NOMO-1 treated with dmso at 0.1 percent for 144 hours (cell line): ENCODE data around the gene XRCC6.
"Not testable (repeated sequence)": the region's sequence is repeated elsewhere in the genome, so short reads cannot be mapped to it uniquely, and the experiment has no call there.

Experiments
- DNase-seq: peaks from one replicate; lab custom pipeline; 2025; ENCODE audit not compliant: unreplicated experiment; lab: John Stamatoyannopoulos, UW

The XRCC6 gene

GRCh38 chr22:41683616-41684015, 62.5 kb downstream of the XRCC6 start:
- DNase-seq, result no peak

GRCh38 chr22:41684194-41684593, 63.1 kb downstream of the XRCC6 start:
- DNase-seq, result no peak

GRCh38 chr22:41686890-41687289, 65.8 kb downstream of the XRCC6 start:
- DNase-seq, result not testable (repeated sequence)

- peak; percentile 14 for DNase-seq
Measured at GRCh38 chr22:41687901-41688364, 66.8 kb downstream of the XRCC6 start.

DNA sequence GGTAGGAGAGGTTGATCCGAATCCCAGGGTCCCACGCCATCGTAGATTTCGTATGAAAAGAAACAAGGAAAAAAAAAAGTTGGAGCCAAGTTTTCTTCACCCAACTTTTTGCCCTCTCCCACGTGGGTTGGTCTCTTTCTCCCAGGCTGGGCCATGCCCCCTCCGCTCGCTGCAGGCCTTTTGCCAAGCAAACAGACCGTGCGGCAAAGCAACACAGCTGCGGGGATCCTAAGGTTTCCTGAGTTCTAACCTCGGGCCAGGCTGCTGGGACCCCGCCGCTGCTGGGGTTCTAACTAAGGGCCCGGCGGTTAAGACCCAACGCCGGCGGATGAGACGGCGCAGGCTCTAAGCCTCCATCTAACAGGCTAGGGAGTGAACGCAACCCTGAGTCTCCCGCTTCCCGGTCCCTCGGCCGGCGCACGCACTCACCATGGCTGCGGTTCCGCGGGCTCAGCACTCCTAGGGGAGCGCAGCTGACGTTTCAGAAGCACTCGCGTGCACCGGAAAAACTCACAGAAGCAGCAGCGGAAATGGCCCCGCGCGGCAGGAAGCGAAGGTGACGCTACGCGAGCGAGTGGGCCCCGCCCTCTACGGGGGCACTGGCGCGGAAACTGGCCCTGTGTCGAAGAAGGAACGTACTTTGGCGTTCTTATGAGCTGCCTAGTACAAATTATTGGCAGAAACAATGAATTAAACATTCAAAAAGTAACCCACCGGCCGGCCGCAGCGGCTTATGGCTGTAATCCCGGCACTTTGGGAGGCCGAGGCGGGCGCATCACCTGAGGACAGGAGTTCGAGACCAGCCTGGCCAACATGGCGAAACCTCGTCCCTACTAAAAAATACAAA, 67.5 kb downstream of the XRCC6 start, which contains the start of gene SNU13:
Gene SNU13 (minus strand): TSS at position 503 of the 847 bp plus-strand sequence. CDS start 71 bp downstream, at position 432.
- DNase-seq, result peak; percentile 87

GRCh38 chr22:41690476-41690875, 69.4 kb downstream of the XRCC6 start:
- no peak for DNase-seq

- DNase-seq, result no peak
Measured at GRCh38 chr22:41695211-41695610, 74.1 kb downstream of the XRCC6 start.

DNA sequence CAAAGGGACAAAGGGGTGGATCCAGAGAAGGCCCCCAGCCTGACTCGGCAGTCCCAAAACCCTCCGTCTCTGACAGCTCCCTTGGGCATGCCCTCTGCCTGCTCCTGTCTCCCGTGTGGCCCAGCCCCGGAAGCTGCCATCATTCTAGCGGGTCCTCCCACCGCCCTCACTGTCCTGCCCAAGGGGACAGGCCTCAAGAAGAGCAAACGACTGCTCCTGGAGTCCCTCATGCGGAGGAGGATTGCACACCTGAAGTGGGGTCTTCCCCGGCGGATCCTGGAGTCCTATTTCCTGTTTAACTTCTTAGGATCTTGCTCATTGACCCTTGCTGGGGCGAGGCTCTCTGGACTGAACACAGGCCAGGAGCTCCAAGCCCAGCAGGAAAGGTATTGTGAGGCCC, 75.6 kb downstream of the XRCC6 start:
- DNase-seq, result no peak

GRCh38 chr22:41697126-41697775, 76.2 kb downstream of the XRCC6 start:
- DNase-seq, result peak; percentile 68

- DNase-seq, result no peak
Measured at GRCh38 chr22:41699264-41700107, 78.4 kb downstream of the XRCC6 start, which contains the start of gene MEI1. MEI1 (plus strand) TSS chr22:41699503; CDS start chr22:41699539, 36 bp downstream.

DNA sequence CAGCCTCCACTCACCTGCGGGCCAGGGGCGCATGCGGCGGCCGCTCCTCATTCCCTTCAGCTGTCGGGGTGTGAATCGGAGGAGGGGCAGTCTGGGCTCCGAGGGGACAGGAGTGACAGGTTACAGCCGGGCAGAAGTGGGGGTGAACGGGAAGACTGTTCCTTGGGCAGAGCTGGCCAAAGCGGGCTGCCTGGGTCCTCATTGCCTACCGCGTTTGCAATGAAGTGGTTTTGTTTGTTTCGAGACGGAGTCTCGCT, 78.9 kb downstream of the XRCC6 start:
- DNase-seq, result no peak

- DNase-seq, result no peak
Measured at GRCh38 chr22:41702763-41703162, 81.7 kb downstream of the XRCC6 start.

GRCh38 chr22:41709341-41709740, 88.2 kb downstream of the XRCC6 start:
- no peak for DNase-seq

DNA sequence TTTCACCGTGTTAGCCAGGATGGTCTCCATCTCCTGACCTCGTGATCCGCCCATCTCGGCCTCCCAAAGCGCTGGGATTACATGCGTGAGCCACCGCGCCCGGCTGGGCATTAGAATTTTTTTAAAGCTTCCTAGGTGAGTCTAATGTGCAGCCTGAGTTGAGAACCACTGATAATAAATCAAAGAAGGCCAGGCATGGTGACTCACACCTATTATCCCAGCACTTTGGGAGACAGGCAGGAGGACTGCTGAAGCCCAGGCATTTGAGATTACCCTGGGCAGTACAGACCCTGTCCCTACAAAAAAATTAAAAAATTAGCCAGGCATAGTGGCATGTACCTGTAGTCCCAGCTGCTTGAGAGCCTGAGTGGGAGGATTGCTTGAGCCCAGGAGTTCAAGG, 91.9 kb downstream of the XRCC6 start:
- DNase-seq, result no peak
